Thyroid gland (tissue), 4 donors: Measurements from ENCODE around the gene MRPL36.

Experiments used
- CTCF ChIP-seq, 6 experiments: fragments of 200-600 bp in 3 of 6; fragments of 450-650 bp in 3 of 6; sonication (generic) in 3 of 6; IDR thresholded peaks; one replicate each; pipeline ENCODE4 v1.5.1; 2016 to 2019; ENCODE audit warnings: antibody characterized with exemption in 6 of 6, mild to moderate bottlenecking in 2 of 6, inconsistent platforms in 1 of 6, moderate library complexity in 1 of 6
- POLR2A ChIP-seq, 2 donors: fragments of 450-650 bp; IDR thresholded peaks; one replicate each; pipeline ENCODE4 v1.6.1; 2017; ENCODE audit warnings: antibody characterized with exemption in 2 of 2, mild to moderate bottlenecking in 2 of 2, moderate library complexity in 1 of 2

GRCh38 chr5:1759378-1759970 is 40.2 kb downstream of the MRPL36 start:
- TF ChIP-seq CTCF (IDR thresholded peaks at IDR 0.05) (no peak), POLR2A (IDR thresholded peaks at IDR 0.05) (no peak)
